Measurements from ENCODE around the gene HEY2.
"Not testable (repeated sequence)": the region's sequence is repeated elsewhere in the genome, so short reads cannot be mapped to it uniquely, and the experiment has no call there.

HEY2 gene

DNA sequence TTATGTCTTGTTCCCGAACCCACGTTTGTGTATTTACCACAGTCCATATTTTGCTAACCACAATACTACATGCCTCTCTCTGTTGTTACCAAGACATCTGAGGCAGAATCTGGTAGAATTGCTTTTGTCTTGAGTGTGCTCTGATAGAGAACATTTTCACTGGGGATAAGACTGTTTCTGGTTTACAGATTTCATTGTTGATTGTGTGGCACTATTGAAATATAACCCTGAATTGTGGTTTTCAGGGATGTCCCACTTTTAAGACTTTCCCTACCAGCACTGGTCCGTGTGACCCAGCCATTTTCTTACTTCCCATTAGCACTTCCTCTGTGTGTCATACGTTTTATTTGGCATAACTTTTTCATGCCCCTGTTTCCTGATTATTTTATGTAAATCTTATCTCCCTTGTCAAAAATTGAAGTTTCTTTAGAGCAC is 53.5 kb downstream of the HEY2 start (continued):
- TF ChIP-seq PRDM10 (tag by site-specific recombination; IDR thresholded peaks at IDR 0.05) (peak; percentile 53; the same call in 1 of the 2 replicates), ZNF626 (tag by site-specific recombination; IDR thresholded peaks at IDR 0.05) (no peak), ZNF645 (tag by site-specific recombination; IDR thresholded peaks at IDR 0.05) (no peak), ZBTB48 (tag by site-specific recombination; IDR thresholded peaks at IDR 0.05) (peak; percentile 57; the same call in 1 of the 2 replicates), ZNF660 (tag by site-specific recombination; IDR thresholded peaks at IDR 0.05) (no peak)

DNA sequence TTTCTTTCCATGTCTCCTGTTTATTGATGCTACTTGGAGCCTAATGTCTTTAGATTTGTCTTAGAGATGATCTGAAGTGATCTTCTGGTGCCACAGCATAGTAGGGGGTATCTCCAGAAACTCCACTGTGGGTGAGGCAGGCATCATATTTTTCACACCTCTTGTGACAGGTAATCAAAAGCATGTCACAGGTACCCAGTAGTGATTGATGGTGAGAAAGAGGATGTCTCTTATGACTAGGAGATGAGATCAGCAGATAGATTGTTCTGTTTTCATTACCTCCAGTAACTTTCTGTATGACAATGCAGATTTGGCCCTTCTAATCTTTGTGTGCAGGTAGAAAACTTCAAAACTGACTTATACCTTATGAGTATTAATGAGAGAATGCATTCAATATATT is 54.8 kb downstream of the HEY2 start:
- Histone ChIP-seq H3K4me1 (ENCODE audit: control insufficient read depth, insufficient read depth, low read length) (no peaks in the 10 kb centered on the region; the same call in 1 of the 2 replicates), H3K27ac (ENCODE audit: extremely low read depth, low read depth, low read length) (no peak overlapping the region), H3K9me3 (ENCODE audit: control insufficient read depth, insufficient read depth, low read depth, low read length) (no peaks in the 10 kb centered on the region), H3K4me3 (ENCODE audit: low read depth, low read length) (no peak overlapping the region), H3K36me3 (ENCODE audit: control insufficient read depth in 2 of 2, insufficient read depth in 1 of 2, low read length in 2 of 2) (no peaks in the 10 kb centered on the region)
- peak; percentile 50 for TF ChIP-seq GLIS1 (tag by site-specific recombination; IDR thresholded peaks at IDR 0.05)
- no peak for TF ChIP-seq MEIS1 (CRISPR knock-in tag; IDR thresholded peaks at IDR 0.05; ENCODE audit: borderline replicate concordance)
- CTCF ChIA-PET, result interaction anchor here (0.9 to 1.6 kb wide), 2 partner anchors 9 to 151 kb away, joined by 4 to 6 read pairs; no protein-coding TSS in a partner anchor
- POLR2A ChIA-PET, result interaction anchor here (1.0 kb wide), 1 partner anchor 13 kb away, joined by 5 read pairs; no protein-coding TSS in a partner anchor

- POLR2A ChIA-PET, result interaction anchor here (1.0 kb wide), 1 partner anchor 14 kb away, joined by 5 read pairs; no protein-coding TSS in a partner anchor
- TF ChIP-seq ZNF362 (tag by site-specific recombination; IDR thresholded peaks at IDR 0.05), result peak; percentile 89
- not testable (repeated sequence) for H3K27ac ChIP-seq (ENCODE audit: extremely low read depth, low read depth, low read length); H3K4me3 ChIP-seq (ENCODE audit: low read depth, low read length); H3K9me3 ChIP-seq (ENCODE audit: control insufficient read depth, insufficient read depth, low read depth, low read length); H3K4me1 ChIP-seq (ENCODE audit: control insufficient read depth, insufficient read depth, low read length); H3K36me3 ChIP-seq (ENCODE audit: control insufficient read depth in 2 of 2, insufficient read depth in 1 of 2, low read length in 2 of 2)
- CTCF ChIA-PET, result interaction anchor here (0.6 to 1.6 kb wide), 4 partner anchors 10 to 299 kb away, joined by 3 to 6 read pairs (median 4); no protein-coding TSS in a partner anchor
Observed at GRCh38 chr6:125804866-125805425, 55.5 kb downstream of the HEY2 start.

DNA sequence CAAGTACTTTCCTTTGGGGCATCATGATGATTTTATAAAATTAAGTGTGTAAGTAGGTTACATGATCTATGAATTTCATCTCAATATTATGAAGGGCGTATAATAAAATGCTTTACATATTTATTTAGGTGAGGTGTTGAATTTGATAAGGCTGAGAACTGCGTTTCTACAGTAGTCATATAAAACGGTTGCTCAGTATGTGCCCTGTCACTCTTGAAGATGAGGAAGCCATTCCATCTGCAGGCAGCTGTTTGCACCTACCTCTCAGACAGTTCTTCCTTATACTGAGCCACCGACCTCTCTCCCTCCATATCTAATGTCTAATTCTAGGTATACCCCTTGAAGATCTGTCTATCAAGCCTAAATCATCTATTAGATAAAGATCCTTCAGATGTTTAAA is 57.4 kb downstream of the HEY2 start:
- ChIA-PET POLR2A (interaction anchor here (2.4 kb wide), 1 partner anchor 16 kb away, joined by 9 read pairs; the partner anchor contains the start of gene NCOA7), CTCF (interaction anchor here (0.6 to 1.7 kb wide), 2 partner anchors 157 to 167 kb away, joined by 3 to 7 read pairs; no protein-coding TSS in a partner anchor)
- H3K27ac ChIP-seq (ENCODE audit: extremely low read depth, low read depth, low read length), result no peak overlapping the region

More for the DNA sequence above, 57.4 kb downstream of the HEY2 start:
- TF ChIP-seq ZSCAN16 (tag by site-specific recombination; IDR thresholded peaks at IDR 0.05) (no peak), ZNF610 (tag by site-specific recombination; IDR thresholded peaks at IDR 0.05; ENCODE audit: borderline replicate concordance) (no peak), ZBTB17 (tag by site-specific recombination; IDR thresholded peaks at IDR 0.05) (no peak), ZNF677 (tag by site-specific recombination; IDR thresholded peaks at IDR 0.05) (no peak), HOXC10 (CRISPR knock-in tag; IDR thresholded peaks at IDR 0.05) (no peak), ZSCAN30 (tag by site-specific recombination; IDR thresholded peaks at IDR 0.05) (no peak), ZNF214 (tag by site-specific recombination; IDR thresholded peaks at IDR 0.05; ENCODE audit: borderline replicate concordance) (no peak), ZNF704 (tag by site-specific recombination; IDR thresholded peaks at IDR 0.05) (no peak), YY2 (tag by site-specific recombination; IDR thresholded peaks at IDR 0.05) (no peak), KLF16 (tag by site-specific recombination; IDR thresholded peaks at IDR 0.05) (no peak), ZNF776 (tag by site-specific recombination; IDR thresholded peaks at IDR 0.05; ENCODE audit: borderline replicate concordance) (no peak), ZNF645 (tag by site-specific recombination; IDR thresholded peaks at IDR 0.05) (no peak), ZNF423 (tag by site-specific recombination; IDR thresholded peaks at IDR 0.05) (no peak)
- H3K36me3 ChIP-seq (ENCODE audit: control insufficient read depth in 2 of 2, insufficient read depth in 1 of 2, low read length in 2 of 2), result no peaks in the 10 kb centered on the region
- no peaks in the 10 kb centered on the region for H3K9me3 ChIP-seq (ENCODE audit: control insufficient read depth, insufficient read depth, low read depth, low read length)
- H3K4me1 ChIP-seq (ENCODE audit: control insufficient read depth, insufficient read depth, low read length), result peaks cover 14% of the 10 kb centered on the region
- H3K4me3 ChIP-seq (ENCODE audit: low read depth, low read length), result no peak overlapping the region

Measured in HEK293 (cell line).